Measurements from ENCODE around the gene STK17B. TPM values are rescaled to one million over a fixed set of nuclear protein-coding genes. Genes with fewer than 3 reads are reported as not detected.

The STK17B gene
- 31.0 TPM for polyA plus RNA-seq (2013, experiment 1 of 2)
- polyA plus RNA-seq (2013, experiment 2 of 2) = 33.9 TPM

DNA sequence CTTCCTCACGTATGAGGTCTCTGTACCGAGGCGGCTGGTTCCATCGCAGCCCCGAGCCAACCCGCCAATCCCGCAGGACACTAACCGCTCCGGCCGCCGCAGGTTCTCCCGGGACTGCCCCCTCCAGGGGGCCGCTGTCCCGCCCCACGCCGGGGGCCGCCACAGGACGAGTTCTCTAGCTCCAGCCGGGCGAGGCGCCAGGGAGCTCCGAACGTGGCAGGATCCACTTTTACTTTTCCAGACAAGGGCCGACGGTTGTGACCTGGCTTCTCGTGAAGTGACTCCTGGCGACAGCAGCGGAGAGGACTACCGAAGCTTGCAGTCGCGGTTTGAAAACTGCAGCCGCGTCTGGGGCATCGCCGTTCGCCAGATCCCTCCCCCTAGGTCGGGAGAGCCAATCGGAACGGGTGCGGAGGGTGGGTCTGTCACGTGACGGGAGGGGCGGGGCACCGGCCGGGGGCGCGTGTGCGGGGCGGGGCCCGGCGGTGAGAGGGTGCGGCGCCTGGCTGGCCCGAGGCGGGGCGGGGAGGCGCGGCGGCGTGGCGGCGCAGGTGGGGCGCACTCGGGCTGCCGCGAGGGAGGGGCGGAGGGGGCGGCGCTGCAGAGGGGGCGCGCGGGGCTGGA lies at the start of gene STK17B:
TSS of gene STK17B (minus strand) at position 331 of the 624 bp plus-strand sequence. CDS start 8,195 bp downstream, outside the sequence.
- peak within 1 kb of the TSS; percentile 71 to 93 for H3K4ac ChIP-seq (ENCODE audit: low read depth in 1 of 2, low read length in 2 of 2)

DNA sequence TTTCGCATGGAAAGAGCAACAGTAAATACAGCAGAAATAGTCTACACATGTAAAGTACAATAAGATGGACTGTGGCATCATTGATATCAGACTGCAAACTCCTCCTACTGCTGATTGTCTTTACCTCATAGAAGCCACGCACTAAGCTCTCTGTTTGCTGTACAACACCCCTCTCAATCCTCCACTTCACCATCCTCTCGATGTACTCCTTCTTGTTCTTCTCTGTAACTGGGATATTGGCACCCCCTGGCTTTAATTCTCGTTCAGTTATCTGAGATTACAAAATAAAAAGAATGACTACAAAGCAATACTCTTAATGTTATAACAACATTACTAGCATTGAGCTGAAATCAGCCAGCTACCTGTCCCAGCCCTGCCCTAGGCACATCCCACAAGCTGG lies 49.3 kb upstream of the STK17B start:
- H2AK5ac ChIP-seq (ENCODE audit: low read length, severe bottlenecking) = no peak overlapping the region
- no peak overlapping the region for H3K9ac ChIP-seq (ENCODE audit: low read length)
- no peak overlapping the region for H2BK12ac ChIP-seq (ENCODE audit: low read length in 2 of 2)
- H3K27ac ChIP-seq (ENCODE audit: low read length, poor library complexity, severe bottlenecking) = no peak overlapping the region
- no peaks in the 10 kb centered on the region for H3K9me3 ChIP-seq (ENCODE audit: control insufficient read depth, low read length)
- no peak overlapping the region for H3K4me3 ChIP-seq (ENCODE audit: insufficient read depth in 1 of 2, low read depth in 1 of 2, low read length in 2 of 2)
- H3K4ac ChIP-seq (ENCODE audit: low read depth in 1 of 2, low read length in 2 of 2) = no peak overlapping the region
- H3K18ac ChIP-seq (ENCODE audit: low read depth in 1 of 2, low read length in 2 of 2) = no peak overlapping the region
- H4K8ac ChIP-seq (ENCODE audit: low read length) = no peak overlapping the region
- H3K4me2 ChIP-seq (ENCODE audit: low read length, poor library complexity, severe bottlenecking) = no peak overlapping the region
- H2BK15ac ChIP-seq (ENCODE audit: low read depth, poor library complexity, severe bottlenecking) = no peak overlapping the region
- H3K79me1 ChIP-seq (replicated peaks; ENCODE audit: low read length, poor library complexity, severe bottlenecking) = no peaks in the 10 kb centered on the region
- DNase-seq = no peak
- H3K23ac ChIP-seq (ENCODE audit: low read length in 2 of 2) = no peak overlapping the region
- no peaks in the 10 kb centered on the region for H3K4me1 ChIP-seq (ENCODE audit: control insufficient read depth, insufficient read depth, low read depth, low read length)
- H3K14ac ChIP-seq (ENCODE audit: low read length in 2 of 2) = no peak overlapping the region
- no peak overlapping the region for H2AFZ ChIP-seq (ENCODE audit: low read depth, low read length)
- no peaks in the 10 kb centered on the region for H3K27me3 ChIP-seq (ENCODE audit: control insufficient read depth in 1 of 2, insufficient read depth in 1 of 2, low read length in 2 of 2)
- peaks cover 0 to 6% of the 10 kb centered on the region in 2 experiments for H3K36me3 ChIP-seq (ENCODE audit: control insufficient read depth in 1 of 2, insufficient read depth in 2 of 2, low read depth in 1 of 2, low read length in 2 of 2)
- no peak overlapping the region for H2BK5ac ChIP-seq (ENCODE audit: low read depth, low read length, poor library complexity, severe bottlenecking)
- WGBS = 96% methylated on average over 4 of the region's 4 CpGs
- no peak overlapping the region for H4K91ac ChIP-seq (ENCODE audit: low read length)
- no peak overlapping the region for H2BK120ac ChIP-seq (ENCODE audit: low read depth, low read length)

More for the DNA sequence above, at the start of gene STK17B:
- peak within 1 kb of the TSS; percentile 88 to 90 for H3K4me3 ChIP-seq (ENCODE audit: insufficient read depth in 1 of 2, low read depth in 1 of 2, low read length in 2 of 2)
- peak within 1 kb of the TSS; percentile 77 for H3K4me2 ChIP-seq (ENCODE audit: low read length, poor library complexity, severe bottlenecking)
- H3K27me3 ChIP-seq (ENCODE audit: control insufficient read depth in 1 of 2, insufficient read depth in 1 of 2, low read length in 2 of 2) = no peaks in the 10 kb centered on the region
- peak; percentile 94 for DNase-seq
- under 1% methylated on average over 41 of the region's 72 CpGs for WGBS
- H3K4me1 ChIP-seq (ENCODE audit: control insufficient read depth, insufficient read depth, low read depth, low read length) = peaks cover 2% of the 10 kb centered on the region
- peak within 1 kb of the TSS; percentile 31 for H3K27ac ChIP-seq (ENCODE audit: low read length, poor library complexity, severe bottlenecking)
- peak within 1 kb of the TSS in 1 of 2 experiments; percentile 45 for H2BK12ac ChIP-seq (ENCODE audit: low read length in 2 of 2)
- no peaks in the 10 kb centered on the region for H3K9me3 ChIP-seq (ENCODE audit: control insufficient read depth, low read length)
- H2BK120ac ChIP-seq (ENCODE audit: low read depth, low read length) = peak within 1 kb of the TSS; percentile 91
- H3K79me1 ChIP-seq (replicated peaks; ENCODE audit: low read length, poor library complexity, severe bottlenecking) = no peaks in the 10 kb centered on the region
- peak within 1 kb of the TSS; percentile 14 for H2BK5ac ChIP-seq (ENCODE audit: low read depth, low read length, poor library complexity, severe bottlenecking)
- peak within 1 kb of the TSS; percentile 69 to 93 for H3K14ac ChIP-seq (ENCODE audit: low read length in 2 of 2)
- peak within 1 kb of the TSS; percentile 95 for H4K91ac ChIP-seq (ENCODE audit: low read length)
- H3K18ac ChIP-seq (ENCODE audit: low read depth in 1 of 2, low read length in 2 of 2) = peak within 1 kb of the TSS; percentile 91 to 96
- H2BK15ac ChIP-seq (ENCODE audit: low read depth, poor library complexity, severe bottlenecking) = peak within 1 kb of the TSS; percentile 86
- H2AK5ac ChIP-seq (ENCODE audit: low read length, severe bottlenecking) = no peak within 1 kb of the TSS
- peak within 1 kb of the TSS; percentile 81 to 90 for H3K23ac ChIP-seq (ENCODE audit: low read length in 2 of 2)
- peak within 1 kb of the TSS; percentile 42 for H4K8ac ChIP-seq (ENCODE audit: low read length)
- peak within 1 kb of the TSS; percentile 66 for H2AFZ ChIP-seq (ENCODE audit: low read depth, low read length)
- peak within 1 kb of the TSS; percentile 93 for H3K9ac ChIP-seq (ENCODE audit: low read length)
- H3K36me3 ChIP-seq (ENCODE audit: control insufficient read depth in 1 of 2, insufficient read depth in 2 of 2, low read depth in 1 of 2, low read length in 2 of 2) = no peaks in the 10 kb centered on the region

DNA sequence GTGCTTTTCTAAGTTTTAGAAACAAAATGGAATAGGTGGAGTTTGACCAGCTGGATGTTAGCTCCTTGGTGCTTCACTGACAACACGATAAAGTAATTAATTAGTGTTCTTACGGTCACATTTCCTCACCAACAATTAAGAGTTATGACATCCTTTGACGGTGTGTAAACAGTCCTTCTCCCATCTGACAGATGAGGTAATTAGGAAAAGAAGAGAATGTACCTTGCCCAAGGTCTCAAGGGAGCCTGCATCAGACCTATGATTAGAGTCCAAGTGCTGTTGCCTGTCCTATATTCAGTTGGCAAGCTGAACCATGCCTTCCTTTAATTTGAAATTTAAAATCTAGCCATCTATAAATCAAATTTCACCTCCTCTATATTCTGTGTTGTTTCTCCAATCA lies 48.3 kb upstream of the STK17B start:
- Histone ChIP-seq H3K18ac (ENCODE audit: low read depth in 1 of 2, low read length in 2 of 2) (no peak overlapping the region), H2BK15ac (ENCODE audit: low read depth, poor library complexity, severe bottlenecking) (no peak overlapping the region), H2BK120ac (ENCODE audit: low read depth, low read length) (no peak overlapping the region), H2AFZ (ENCODE audit: low read depth, low read length) (no peak overlapping the region), H2AK5ac (ENCODE audit: low read length, severe bottlenecking) (no peak overlapping the region), H3K4ac (ENCODE audit: low read depth in 1 of 2, low read length in 2 of 2) (no peak overlapping the region), H3K4me1 (ENCODE audit: control insufficient read depth, insufficient read depth, low read depth, low read length) (no peaks in the 10 kb centered on the region), H3K36me3 (ENCODE audit: control insufficient read depth in 1 of 2, insufficient read depth in 2 of 2, low read depth in 1 of 2, low read length in 2 of 2) (peaks cover 0 to 10% of the 10 kb centered on the region in 2 experiments), H3K9me3 (ENCODE audit: control insufficient read depth, low read length) (no peaks in the 10 kb centered on the region), H3K79me1 (replicated peaks; ENCODE audit: low read length, poor library complexity, severe bottlenecking) (no peaks in the 10 kb centered on the region), H2BK12ac (ENCODE audit: low read length in 2 of 2) (peak overlapping the region in 1 of 2 experiments; percentile 18), H4K8ac (ENCODE audit: low read length) (no peak overlapping the region), H3K4me2 (ENCODE audit: low read length, poor library complexity, severe bottlenecking) (no peak overlapping the region), H3K4me3 (ENCODE audit: insufficient read depth in 1 of 2, low read depth in 1 of 2, low read length in 2 of 2) (no peak overlapping the region), H3K9ac (ENCODE audit: low read length) (no peak overlapping the region), H3K14ac (ENCODE audit: low read length in 2 of 2) (no peak overlapping the region), H3K27me3 (ENCODE audit: control insufficient read depth in 1 of 2, insufficient read depth in 1 of 2, low read length in 2 of 2) (no peaks in the 10 kb centered on the region), H4K91ac (ENCODE audit: low read length) (no peak overlapping the region), H2BK5ac (ENCODE audit: low read depth, low read length, poor library complexity, severe bottlenecking) (no peak overlapping the region), H3K23ac (ENCODE audit: low read length in 2 of 2) (no peak overlapping the region), H3K27ac (ENCODE audit: low read length, poor library complexity, severe bottlenecking) (no peak overlapping the region)
- DNase-seq = no peak
- 59% methylated on average over 3 of the region's 3 CpGs for WGBS

DNA sequence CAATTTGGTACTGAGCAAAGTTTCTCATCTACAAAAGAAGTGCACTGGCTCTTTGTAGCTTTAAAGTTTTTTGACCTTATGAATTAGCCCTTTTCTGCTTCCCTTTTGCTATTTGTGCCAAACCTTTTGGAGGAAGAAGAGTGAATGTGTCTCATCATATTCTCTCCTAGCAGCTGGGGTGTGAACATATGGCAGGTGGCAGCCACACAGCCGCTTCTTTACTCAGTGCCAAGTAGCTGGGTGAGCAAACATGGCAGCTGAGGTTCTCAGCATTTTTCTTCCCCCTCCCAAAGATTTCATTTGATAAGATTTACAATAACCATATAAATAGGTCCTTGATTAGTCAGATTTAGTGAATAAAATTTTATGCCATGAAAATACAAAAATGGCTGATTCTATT lies 46.7 kb upstream of the STK17B start:
- Histone ChIP-seq H3K4me3 (ENCODE audit: insufficient read depth in 1 of 2, low read depth in 1 of 2, low read length in 2 of 2) (no peak overlapping the region), H3K27me3 (ENCODE audit: control insufficient read depth in 1 of 2, insufficient read depth in 1 of 2, low read length in 2 of 2) (no peaks in the 10 kb centered on the region), H4K8ac (ENCODE audit: low read length) (no peak overlapping the region), H3K27ac (ENCODE audit: low read length, poor library complexity, severe bottlenecking) (no peak overlapping the region), H2BK12ac (ENCODE audit: low read length in 2 of 2) (no peak overlapping the region), H3K4me1 (ENCODE audit: control insufficient read depth, insufficient read depth, low read depth, low read length) (no peaks in the 10 kb centered on the region), H2BK120ac (ENCODE audit: low read depth, low read length) (no peak overlapping the region), H2BK15ac (ENCODE audit: low read depth, poor library complexity, severe bottlenecking) (no peak overlapping the region), H3K9me3 (ENCODE audit: control insufficient read depth, low read length) (no peaks in the 10 kb centered on the region), H3K4ac (ENCODE audit: low read depth in 1 of 2, low read length in 2 of 2) (no peak overlapping the region), H3K23ac (ENCODE audit: low read length in 2 of 2) (no peak overlapping the region), H3K36me3 (ENCODE audit: control insufficient read depth in 1 of 2, insufficient read depth in 2 of 2, low read depth in 1 of 2, low read length in 2 of 2) (peaks cover 0 to 12% of the 10 kb centered on the region in 2 experiments), H3K9ac (ENCODE audit: low read length) (no peak overlapping the region), H2AK5ac (ENCODE audit: low read length, severe bottlenecking) (no peak overlapping the region), H2AFZ (ENCODE audit: low read depth, low read length) (no peak overlapping the region), H4K91ac (ENCODE audit: low read length) (no peak overlapping the region), H3K14ac (ENCODE audit: low read length in 2 of 2) (no peak overlapping the region), H3K18ac (ENCODE audit: low read depth in 1 of 2, low read length in 2 of 2) (no peak overlapping the region), H3K79me1 (replicated peaks; ENCODE audit: low read length, poor library complexity, severe bottlenecking) (no peaks in the 10 kb centered on the region), H2BK5ac (ENCODE audit: low read depth, low read length, poor library complexity, severe bottlenecking) (no peak overlapping the region), H3K4me2 (ENCODE audit: low read length, poor library complexity, severe bottlenecking) (no peak overlapping the region)
- no peak for DNase-seq
- 100% methylated on average over 1 of the region's 1 CpG for WGBS

Measured in mesenchymal stem cell (in vitro differentiated cells and primary cell).